HL-60 (cell line): Measurements from ENCODE around the gene SHROOM1.

Experiments used
- DNase-seq, 2 experiments: peaks; one replicate each; pipeline ENCODE4 v3.0.0-alpha.2; 2010 to 2020; ENCODE audit warnings: low read depth in 1 of 2, low spot score in 1 of 2
- H3K27ac ChIP-seq: fragments of 250-450 bp; sonication (Bioruptor Pico); replicated peaks from 2 replicates; pipeline ENCODE4 v1.5.1; 2020; ENCODE audit warnings: mild to moderate bottlenecking, moderate library complexity
- H3K27me3 ChIP-seq: fragments of 250-450 bp; sonication (Bioruptor Pico); 2 replicates; pipeline ENCODE4 v1.5.1; 2021; ENCODE audit warnings: mild to moderate bottlenecking, moderate library complexity; ENCODE audit not compliant: insufficient read depth, poor library complexity, severe bottlenecking
- H3K4me3 ChIP-seq: replicated peaks from 2 replicates; pipeline ENCODE4 v1.5.1; 2011; ENCODE audit warnings: mild to moderate bottlenecking, control low read depth, low read length; ENCODE audit not compliant: insufficient read depth
- CTCF ChIP-seq: IDR thresholded peaks from one replicate; pipeline ENCODE4 v1.5.1; 2011; ENCODE audit warnings: low read length, control low read depth, inconsistent platforms; ENCODE audit not compliant: insufficient read depth
- GABPA ChIP-seq: IDR thresholded peaks from 2 replicates; pipeline ENCODE4 v1.6.1; 2012; ENCODE audit warnings: low read depth
- POLR2AphosphoS5 ChIP-seq: IDR thresholded peaks from 2 replicates; pipeline ENCODE4 v1.6.1; 2012; ENCODE audit warnings: low read depth
- SPI1 ChIP-seq: IDR thresholded peaks from 2 replicates; pipeline ENCODE4 v1.6.1; 2012; ENCODE audit warnings: low read depth, mild to moderate bottlenecking, borderline replicate concordance
- TF ChIP-seq, protein P1 (sequence below): IDR thresholded peaks from 2 replicates; pipeline ENCODE4 v1.6.1; 2012; ENCODE audit warnings: low read depth; ENCODE audit not compliant: insufficient replicate concordance

The SHROOM1 gene

GRCh38 chr5:132774896-132775295 lies 55.6 kb downstream of the SHROOM1 start:
- H3K27ac ChIP-seq: no peak overlapping the region
- H3K4me3 ChIP-seq: no peak overlapping the region
- TF ChIP-seq SPI1: no peak
- TF ChIP-seq GABPA: no peak
- TF ChIP-seq POLR2AphosphoS5: no peak
- no peak for TF ChIP-seq CTCF
- TF ChIP-seq, protein P1, sequence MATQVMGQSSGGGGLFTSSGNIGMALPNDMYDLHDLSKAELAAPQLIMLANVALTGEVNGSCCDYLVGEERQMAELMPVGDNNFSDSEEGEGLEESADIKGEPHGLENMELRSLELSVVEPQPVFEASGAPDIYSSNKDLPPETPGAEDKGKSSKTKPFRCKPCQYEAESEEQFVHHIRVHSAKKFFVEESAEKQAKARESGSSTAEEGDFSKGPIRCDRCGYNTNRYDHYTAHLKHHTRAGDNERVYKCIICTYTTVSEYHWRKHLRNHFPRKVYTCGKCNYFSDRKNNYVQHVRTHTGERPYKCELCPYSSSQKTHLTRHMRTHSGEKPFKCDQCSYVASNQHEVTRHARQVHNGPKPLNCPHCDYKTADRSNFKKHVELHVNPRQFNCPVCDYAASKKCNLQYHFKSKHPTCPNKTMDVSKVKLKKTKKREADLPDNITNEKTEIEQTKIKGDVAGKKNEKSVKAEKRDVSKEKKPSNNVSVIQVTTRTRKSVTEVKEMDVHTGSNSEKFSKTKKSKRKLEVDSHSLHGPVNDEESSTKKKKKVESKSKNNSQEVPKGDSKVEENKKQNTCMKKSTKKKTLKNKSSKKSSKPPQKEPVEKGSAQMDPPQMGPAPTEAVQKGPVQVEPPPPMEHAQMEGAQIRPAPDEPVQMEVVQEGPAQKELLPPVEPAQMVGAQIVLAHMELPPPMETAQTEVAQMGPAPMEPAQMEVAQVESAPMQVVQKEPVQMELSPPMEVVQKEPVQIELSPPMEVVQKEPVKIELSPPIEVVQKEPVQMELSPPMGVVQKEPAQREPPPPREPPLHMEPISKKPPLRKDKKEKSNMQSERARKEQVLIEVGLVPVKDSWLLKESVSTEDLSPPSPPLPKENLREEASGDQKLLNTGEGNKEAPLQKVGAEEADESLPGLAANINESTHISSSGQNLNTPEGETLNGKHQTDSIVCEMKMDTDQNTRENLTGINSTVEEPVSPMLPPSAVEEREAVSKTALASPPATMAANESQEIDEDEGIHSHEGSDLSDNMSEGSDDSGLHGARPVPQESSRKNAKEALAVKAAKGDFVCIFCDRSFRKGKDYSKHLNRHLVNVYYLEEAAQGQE: no peak
- H3K27me3 ChIP-seq: no peaks in the 10 kb centered on the region
- no peak for DNase-seq

DNA sequence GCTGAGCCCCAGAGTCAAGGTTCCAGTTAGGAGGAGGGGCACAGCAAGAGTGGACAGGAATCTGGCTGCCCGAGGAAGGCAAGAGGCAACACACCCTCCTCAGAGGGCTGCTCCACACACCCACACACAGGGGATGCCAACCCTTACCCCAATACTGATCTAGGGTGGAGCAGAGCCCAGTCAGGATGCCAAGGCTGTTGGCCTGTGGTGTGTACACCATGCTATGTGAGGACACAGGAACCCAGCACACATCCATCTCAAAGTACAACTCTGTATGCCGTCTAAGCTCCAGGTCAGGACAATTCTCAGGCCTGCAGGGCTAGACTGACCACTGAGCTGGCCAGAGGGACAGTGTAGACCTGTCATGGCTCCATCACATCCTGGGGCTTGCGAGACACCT lies 56.0 kb downstream of the SHROOM1 start:
- Histone ChIP-seq H3K27me3 (no peaks in the 10 kb centered on the region), H3K4me3 (no peak overlapping the region), H3K27ac (no peak overlapping the region)
- no peak for DNase-seq
- TF ChIP-seq CTCF (no peak), SPI1 (no peak), GABPA (no peak), POLR2AphosphoS5 (no peak)
- TF ChIP-seq, protein P1: no peak

- H3K4me3 ChIP-seq: no peak overlapping the region
- DNase-seq: peak in 1 of 2 experiments; percentile 32
- H3K27ac ChIP-seq: no peak overlapping the region
- TF ChIP-seq CTCF: no peak
- TF ChIP-seq GABPA: no peak
- TF ChIP-seq, protein P1: no peak
- TF ChIP-seq POLR2AphosphoS5: no peak
- TF ChIP-seq SPI1: no peak
- H3K27me3 ChIP-seq: no peaks in the 10 kb centered on the region
These were observed 56.7 kb downstream of the SHROOM1 start for GRCh38 chr5:132773601-132774355.
